GM08714 (cell line): ENCODE results near the gene TNFSF13.

Experiments used
- H3K4me3 ChIP-seq: fragments of 200-500 bp; sonication (Bioruptor generic); 2 replicates; pipeline ENCODE4 v1.5.1; 2014; ENCODE audit warnings: mild to moderate bottlenecking, low read length, inconsistent platforms
- ZNF274 ChIP-seq: IDR thresholded peaks from 2 replicates; pipeline ENCODE4 v1.6.1; 2012; ENCODE audit warnings: mild to moderate bottlenecking, low read depth, low read length

TNFSF13 gene

GRCh38 chr17:7538891-7539545 lies 19.5 kb upstream of the TNFSF13 start:
- no peak overlapping the region for H3K4me3 ChIP-seq
- TF ChIP-seq ZNF274 = no peak

- H3K4me3 ChIP-seq = no peak overlapping the region
- no peak for TF ChIP-seq ZNF274
These were observed 17.4 kb upstream of the TNFSF13 start for GRCh38 chr17:7541074-7541621.

DNA sequence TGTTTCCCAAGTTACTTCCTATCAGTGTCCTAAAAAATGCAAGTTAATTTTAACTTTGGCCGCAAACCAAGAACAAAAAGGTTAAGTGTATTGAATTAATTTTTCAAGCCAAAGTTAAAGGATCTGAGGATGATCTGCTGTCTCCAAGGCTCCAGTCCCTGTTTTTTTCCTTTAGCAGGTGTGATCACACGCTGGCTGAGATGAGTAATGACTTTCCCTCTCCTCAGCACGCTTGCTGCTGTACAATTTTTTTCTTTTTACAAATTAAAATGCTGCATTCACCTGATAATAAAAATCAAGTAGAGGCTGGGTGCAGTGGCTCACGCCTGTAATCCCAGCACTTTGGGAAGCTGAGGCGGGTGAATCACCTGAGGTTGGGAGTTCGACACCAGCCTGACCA lies 13.6 kb upstream of the TNFSF13 start:
- H3K4me3 ChIP-seq = no peak overlapping the region
- TF ChIP-seq ZNF274 = no peak

GRCh38 chr17:7548585-7549400 lies 9.8 kb upstream of the TNFSF13 start, which contains the start of gene TNFSF12:
TNFSF12 (plus strand) TSS chr17:7549058; CDS start chr17:7549154, 96 bp downstream.
- peak within 1 kb of the TSS; percentile 66 for H3K4me3 ChIP-seq
- TF ChIP-seq ZNF274 = no peak

- peak overlapping the region; percentile 66; the same call in 1 of the 2 replicates for H3K4me3 ChIP-seq
- no peak for TF ChIP-seq ZNF274
These were observed 9.0 kb upstream of the TNFSF13 start for GRCh38 chr17:7549401-7550055.

- no peak for TF ChIP-seq ZNF274
- no peak overlapping the region for H3K4me3 ChIP-seq
These were observed 8.2 kb upstream of the TNFSF13 start for GRCh38 chr17:7550344-7550743.

DNA sequence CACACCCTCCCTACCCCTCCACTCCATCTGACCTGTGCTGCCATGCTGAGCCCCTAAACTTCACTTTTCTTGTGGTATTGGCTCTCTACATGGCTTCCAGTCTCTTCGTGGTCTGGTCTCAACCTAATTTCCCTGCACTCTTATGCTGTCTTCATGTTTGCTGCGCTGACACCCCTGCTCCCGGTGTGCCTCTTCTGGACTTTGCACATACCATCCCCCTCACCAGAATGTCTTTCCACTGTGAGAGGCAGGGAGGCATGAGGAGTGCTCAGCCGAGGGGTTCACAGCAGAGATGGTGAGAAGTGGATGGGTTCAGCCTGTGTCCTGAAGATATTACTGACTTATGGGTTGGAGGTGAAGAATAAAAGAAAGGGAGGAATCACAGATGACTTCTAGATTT lies 7.2 kb upstream of the TNFSF13 start:
- no peak overlapping the region for H3K4me3 ChIP-seq
- TF ChIP-seq ZNF274 = no peak

DNA sequence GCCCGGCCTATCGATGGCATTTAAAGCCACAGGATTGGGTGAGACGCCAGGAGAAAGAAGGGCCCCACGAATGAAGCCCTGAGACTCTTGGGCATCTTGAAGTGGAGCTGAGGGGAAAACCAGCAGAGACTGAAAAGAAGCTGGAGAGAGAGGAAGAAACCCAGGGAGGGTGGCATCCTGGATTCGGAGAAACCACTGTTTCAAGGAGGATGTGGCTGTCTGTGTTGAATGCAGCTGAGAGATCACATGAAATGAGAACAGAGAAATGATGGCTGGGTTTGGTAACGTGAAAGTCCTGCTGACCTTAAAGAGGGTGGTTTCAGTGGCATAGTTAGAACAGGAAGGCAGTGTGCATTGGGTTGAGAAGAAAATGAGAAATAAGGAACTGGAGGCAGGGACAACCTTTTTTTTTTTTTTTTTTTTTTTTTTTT lies 5.9 kb upstream of the TNFSF13 start:
- H3K4me3 ChIP-seq = no peak overlapping the region

GRCh38 chr17:7553356-7553755 lies 5.2 kb upstream of the TNFSF13 start:
- H3K4me3 ChIP-seq = no peak overlapping the region; the same call in 1 of the 2 replicates
- TF ChIP-seq ZNF274 = no peak

More for the DNA sequence above, 5.9 kb upstream of the TNFSF13 start:
- TF ChIP-seq ZNF274 = no peak

GRCh38 chr17:7555320-7555948 lies 3.1 kb upstream of the TNFSF13 start:
- H3K4me3 ChIP-seq = no peak overlapping the region
- TF ChIP-seq ZNF274 = no peak

- TF ChIP-seq ZNF274 = no peak
- H3K4me3 ChIP-seq = no peak overlapping the region
These were observed 1.9 kb upstream of the TNFSF13 start for GRCh38 chr17:7556627-7557026.

GRCh38 chr17:7557147-7557764 lies 1.3 kb upstream of the TNFSF13 start:
- no peak overlapping the region for H3K4me3 ChIP-seq

GRCh38 chr17:7557775-7558543 lies 591 bp upstream of the TNFSF13 start:
- peak overlapping the region; percentile 43; the same call in 1 of the 2 replicates for H3K4me3 ChIP-seq
- TF ChIP-seq ZNF274 = no peak

More at GRCh38 chr17:7557147-7557764, 1.3 kb upstream of the TNFSF13 start:
- TF ChIP-seq ZNF274 = no peak
